Chondrocyte (in vitro differentiated cells): ENCODE results near the gene NPAT. TPM values are rescaled to one million over a fixed set of nuclear protein-coding genes. Genes with fewer than 3 reads are reported as not detected.

Experiments
- DNase-seq: peaks from one replicate; pipeline ENCODE4 v3.0.0; 2021; ENCODE audit warnings: mixed read lengths, low spot score
- H3K27ac Mint-ChIP-seq: one replicate; pipeline ENCODE4 v1.8.0; 2021; ENCODE audit warnings: mild to moderate bottlenecking, moderate library complexity, mixed read lengths; ENCODE audit not compliant: unreplicated experiment
- H3K27me3 Mint-ChIP-seq: 2 replicates; pipeline ENCODE4 v1.8.0; 2021; ENCODE audit warnings: low read depth, mixed read lengths
- H3K36me3 Mint-ChIP-seq: 2 replicates; pipeline ENCODE4 v1.8.0; 2021; ENCODE audit warnings: low read depth, mixed read lengths
- H3K4me1 Mint-ChIP-seq: 2 replicates; pipeline ENCODE4 v1.8.0; 2021; ENCODE audit warnings: low read depth, mild to moderate bottlenecking, mixed read lengths
- H3K4me3 Mint-ChIP-seq: one replicate; pipeline ENCODE4 v1.8.0; 2021; ENCODE audit warnings: mild to moderate bottlenecking, moderate library complexity, mixed read lengths; ENCODE audit not compliant: unreplicated experiment
- H3K9me3 Mint-ChIP-seq: 2 replicates; pipeline ENCODE4 v1.8.0; 2021; ENCODE audit warnings: low read depth, mixed read lengths
- CTCF ChIP-seq: fragments of 200-600 bp; sonication (generic); IDR thresholded peaks from 2 replicates; pipeline ENCODE4 v1.5.0; 2021; ENCODE audit warnings: antibody characterized with exemption, mild to moderate bottlenecking, moderate library complexity
- total RNA-seq: library from RNA; stranded (reverse); gene quantifications from 3 replicates; pipeline ENCODE4 v1.2.1, GENCODE V29; 2021

The NPAT gene
- total RNA-seq, 1 donor from 2014 or later: 9.7 TPM

GRCh38 chr11:108224911-108225786 is 2.7 kb upstream of the NPAT start:
- Mint-ChIP-seq H3K36me3 (peaks cover 7% of the 10 kb centered on the region), H3K27me3 (no peaks in the 10 kb centered on the region), H3K9me3 (no peaks in the 10 kb centered on the region), H3K27ac (peak overlapping the region; percentile 64), H3K4me1 (peaks cover 20% of the 10 kb centered on the region), H3K4me3 (no peak overlapping the region)
- no peak for TF ChIP-seq CTCF
- no peak for DNase-seq

GRCh38 chr11:108224366-108224765 is 1.9 kb upstream of the NPAT start:
- DNase-seq: no peak
- H3K4me1 Mint-ChIP-seq: peaks cover 25% of the 10 kb centered on the region
- H3K36me3 Mint-ChIP-seq: peaks cover 3% of the 10 kb centered on the region
- no peaks in the 10 kb centered on the region for H3K9me3 Mint-ChIP-seq
- no peak overlapping the region for H3K4me3 Mint-ChIP-seq
- TF ChIP-seq CTCF: no peak
- H3K27ac Mint-ChIP-seq: no peak overlapping the region
- no peaks in the 10 kb centered on the region for H3K27me3 Mint-ChIP-seq

DNA sequence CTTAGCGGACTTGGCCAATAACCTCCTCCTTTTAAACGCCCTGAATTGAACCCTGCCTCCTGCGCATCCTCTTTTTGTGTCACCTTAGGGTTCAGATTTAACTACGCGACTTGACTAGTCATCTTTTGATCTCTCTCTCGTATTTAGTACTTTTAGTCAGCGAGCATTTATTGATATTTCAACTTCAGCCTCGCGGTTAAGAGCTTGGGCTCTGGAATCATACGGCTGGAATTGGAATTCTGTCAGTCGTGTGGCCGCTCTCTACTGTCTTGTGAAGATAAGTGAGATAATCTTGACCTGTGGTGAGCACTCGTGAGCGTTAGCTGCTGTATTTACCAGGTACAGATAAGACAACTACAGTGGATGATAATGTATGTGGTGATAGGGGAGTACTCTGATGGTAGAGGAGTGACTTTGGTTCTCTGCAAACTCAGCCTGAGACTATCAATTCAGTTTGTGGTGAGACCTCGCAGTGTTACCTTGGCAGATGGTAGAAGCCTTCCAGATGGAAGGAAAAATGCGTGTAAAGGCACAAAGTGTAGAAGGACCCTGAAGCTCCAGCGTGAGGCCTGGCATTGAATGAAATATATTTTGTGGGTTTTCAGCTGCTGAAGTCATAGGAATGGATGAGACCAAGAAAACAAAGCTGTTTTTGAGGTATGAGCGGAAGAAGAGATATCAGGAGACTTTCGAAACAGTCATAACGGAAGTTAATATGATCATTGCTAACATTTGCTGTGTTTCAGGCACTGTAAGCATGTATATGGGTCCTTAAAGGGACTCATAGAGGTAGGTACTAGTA is 1.1 kb upstream of the NPAT start:
- no peak for TF ChIP-seq CTCF
- H3K36me3 Mint-ChIP-seq: peaks cover 1% of the 10 kb centered on the region
- no peak overlapping the region for H3K4me3 Mint-ChIP-seq
- DNase-seq: no peak
- H3K4me1 Mint-ChIP-seq: peaks cover 26% of the 10 kb centered on the region
- H3K27me3 Mint-ChIP-seq: no peaks in the 10 kb centered on the region
- no peaks in the 10 kb centered on the region for H3K9me3 Mint-ChIP-seq
- no peak overlapping the region for H3K27ac Mint-ChIP-seq

DNA sequence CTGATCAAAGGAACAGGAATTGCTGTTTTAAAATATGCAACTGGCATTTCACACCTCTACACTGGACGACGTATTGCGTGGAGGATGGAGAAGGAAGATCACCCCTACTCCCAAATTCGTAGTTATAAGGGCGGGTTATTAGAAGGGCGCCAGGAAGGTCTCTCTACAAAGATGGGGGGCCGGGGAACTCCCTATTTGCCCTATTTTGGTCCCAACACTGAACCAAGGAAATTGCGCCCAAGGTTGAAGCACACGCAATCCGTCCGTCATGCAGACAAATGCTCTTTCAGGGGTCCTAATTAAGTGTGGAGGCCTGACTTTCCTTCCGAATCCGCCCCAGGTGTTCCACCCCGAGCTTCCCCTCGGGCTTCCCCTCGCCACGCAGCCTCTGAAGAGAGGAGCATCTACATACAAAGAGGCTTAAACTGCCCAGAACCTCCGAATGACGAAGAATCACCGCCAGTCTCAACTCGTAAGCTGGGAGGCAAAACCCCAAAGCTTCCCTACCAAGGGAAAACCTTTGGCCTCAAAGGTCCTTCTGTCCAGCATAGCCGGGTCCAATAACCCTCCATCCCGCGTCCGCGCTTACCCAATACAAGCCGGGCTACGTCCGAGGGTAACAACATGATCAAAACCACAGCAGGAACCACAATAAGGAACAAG is 396 bp downstream of the NPAT start:
- Mint-ChIP-seq H3K9me3 (no peaks in the 10 kb centered on the region), H3K4me3 (peak overlapping the region; percentile 95), H3K27ac (no peak overlapping the region), H3K36me3 (no peaks in the 10 kb centered on the region), H3K4me1 (peaks cover 32% of the 10 kb centered on the region), H3K27me3 (no peaks in the 10 kb centered on the region)
- TF ChIP-seq CTCF: no peak
- DNase-seq: no peak

GRCh38 chr11:108221371-108221770 is 1.1 kb downstream of the NPAT start:
- no peak overlapping the region for H3K27ac Mint-ChIP-seq

More at GRCh38 chr11:108221371-108221770, 1.1 kb downstream of the NPAT start:
- Mint-ChIP-seq H3K36me3 (no peaks in the 10 kb centered on the region), H3K4me1 (peaks cover 32% of the 10 kb centered on the region), H3K27me3 (no peaks in the 10 kb centered on the region), H3K4me3 (peak overlapping the region; percentile 95), H3K9me3 (no peaks in the 10 kb centered on the region)
- TF ChIP-seq CTCF: no peak
- DNase-seq: no peak
